Natural killer cell (primary cell): Measurements from ENCODE around the gene KLHL15. TPM values are rescaled to one million over a fixed set of nuclear protein-coding genes. Genes with fewer than 3 reads are reported as not detected.

Source experiments
- ATAC-seq, 3 donors: fragments of 150-1000 bp in 2 of 3; fragments of 200-7000 bp in 1 of 3; cut with Tn5 transposase; 1 replicate in 1 of 3; 2 replicates in 2 of 3; pipeline ENCODE4 v1.10.0; 2021; ENCODE audit warnings: mild to moderate bottlenecking in 2 of 3, moderate library complexity in 2 of 3
- DNase-seq, 2 donors: peaks; one replicate each; pipeline versions ENCODE4 v3.0.0 to v3.0.0-alpha.2; 2013 to 2021; ENCODE audit warnings: mixed read lengths in 1 of 2
- H3K27ac ChIP-seq: one replicate; pipeline ENCODE4 v1.5.1; 2013; ENCODE audit warnings: mild to moderate bottlenecking, low read length
- H3K27me3 ChIP-seq: one replicate; pipeline ENCODE4 v1.6.1; 2013; ENCODE audit warnings: low read length; ENCODE audit not compliant: control insufficient read depth, insufficient read depth
- H3K36me3 ChIP-seq: one replicate; pipeline ENCODE4 v1.6.1; 2013; ENCODE audit warnings: low read length; ENCODE audit not compliant: control insufficient read depth, insufficient read depth
- H3K4me1 ChIP-seq: one replicate; pipeline ENCODE4 v1.6.1; 2013; ENCODE audit warnings: low read length; ENCODE audit not compliant: control insufficient read depth, insufficient read depth
- H3K4me3 ChIP-seq: one replicate; pipeline ENCODE4 v1.5.1; 2013; ENCODE audit warnings: low read length
- H3K9me3 ChIP-seq: one replicate; pipeline ENCODE4 v1.6.1; 2013; ENCODE audit warnings: low read length; ENCODE audit not compliant: control insufficient read depth, insufficient read depth
- H3K27ac Mint-ChIP-seq, 2 donors: one replicate each; pipeline ENCODE4 v1.8.0; 2022; ENCODE audit warnings: mild to moderate bottlenecking in 2 of 2, mixed read lengths in 2 of 2, moderate library complexity in 1 of 2
- H3K27me3 Mint-ChIP-seq, 2 donors: one replicate each; pipeline ENCODE4 v1.8.0; 2022; ENCODE audit warnings: low read depth in 2 of 2, mixed read lengths in 2 of 2
- H3K36me3 Mint-ChIP-seq: one replicate; pipeline ENCODE4 v1.8.0; 2022; ENCODE audit warnings: mixed read lengths
- H3K4me1 Mint-ChIP-seq, 2 donors: one replicate each; pipeline ENCODE4 v1.8.0; 2022; ENCODE audit warnings: mixed read lengths in 2 of 2
- H3K4me3 Mint-ChIP-seq: one replicate; pipeline ENCODE4 v1.8.0; 2022; ENCODE audit warnings: mild to moderate bottlenecking, moderate library complexity, mixed read lengths
- H3K9me3 Mint-ChIP-seq, 2 donors: one replicate each; pipeline ENCODE4 v1.8.0; 2022; ENCODE audit warnings: mixed read lengths in 2 of 2
- WGBS: methylation state at CpG from one replicate; pipeline ENCODE4 v1.1.7; 2013; ENCODE audit warnings: missing lambda C conversion rate; ENCODE audit not compliant: insufficient coverage; 5-methylcytosine and 5-hydroxymethylcytosine counted together
- intact Hi-C: fragments of 100-400 bp; cut with micrococcal nuclease; formaldehyde crosslinking; loops from one replicate; pipeline ENCODE4 v1.14.2; 2022
- total RNA-seq, 4 donors: library from RNA; stranded (reverse); fragments of 120-200 nt in 1 of 4; gene quantifications; one replicate each; pipeline versions ENCODE4 v1.2.3 to v1.2.4, GENCODE V29; 2013 to 2022
- TF ChIP-seq, protein P1 (sequence below): fragments of 200-600 bp; IDR thresholded peaks from one replicate; pipeline ENCODE4 v1.8.0; 2022; ENCODE audit warnings: antibody characterized with exemption

KLHL15 gene
- total RNA-seq, 3 donors from 2014 or later (not counting 1 experiment from before 2014, with no cell fraction given) = 17.5 to 29.2 (median 18.6) TPM

DNA sequence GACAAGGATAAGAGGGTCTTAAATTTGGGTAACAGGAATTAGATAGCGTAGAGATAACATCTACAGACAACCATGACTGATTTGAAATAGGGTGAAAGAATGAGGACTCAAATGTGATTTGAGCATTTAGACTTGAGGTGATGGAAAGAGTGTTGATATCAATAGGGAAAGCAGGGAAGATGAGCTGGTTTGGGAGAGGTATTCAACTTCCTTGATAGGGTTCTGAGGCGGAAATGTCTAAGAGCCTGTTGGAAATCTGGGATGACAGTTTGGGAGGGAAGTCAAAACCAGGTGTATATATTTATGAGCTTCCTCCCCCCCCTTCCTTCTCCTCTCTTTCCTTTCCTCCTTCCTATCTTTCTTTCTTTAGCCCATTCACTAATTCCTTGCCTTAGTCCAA lies 36.5 kb downstream of the KLHL15 start:
- Histone ChIP-seq H3K9me3 (no peaks in the 10 kb centered on the region), H3K36me3 (peaks cover 13% of the 10 kb centered on the region), H3K4me1 (no peaks in the 10 kb centered on the region), H3K27me3 (no peaks in the 10 kb centered on the region), H3K4me3 (no peak overlapping the region), H3K27ac (no peak overlapping the region)
- no peaks in the 10 kb centered on the region for H3K27me3 Mint-ChIP-seq
- peak overlapping the region in 1 of 2 donors; percentile 21 for H3K27ac Mint-ChIP-seq
- H3K9me3 Mint-ChIP-seq = no peaks in the 10 kb centered on the region
- intact Hi-C loops = no loop called here
- DNase-seq = no peak
- H3K4me1 Mint-ChIP-seq = peaks cover 0 to 12% of the 10 kb centered on the region in 2 donors
- no peaks in the 10 kb centered on the region for H3K36me3 Mint-ChIP-seq
- H3K4me3 Mint-ChIP-seq = no peak overlapping the region
- no peak for ATAC-seq
- WGBS = 88% methylated on average over 1 of the region's 2 CpGs
- TF ChIP-seq, protein P1, sequence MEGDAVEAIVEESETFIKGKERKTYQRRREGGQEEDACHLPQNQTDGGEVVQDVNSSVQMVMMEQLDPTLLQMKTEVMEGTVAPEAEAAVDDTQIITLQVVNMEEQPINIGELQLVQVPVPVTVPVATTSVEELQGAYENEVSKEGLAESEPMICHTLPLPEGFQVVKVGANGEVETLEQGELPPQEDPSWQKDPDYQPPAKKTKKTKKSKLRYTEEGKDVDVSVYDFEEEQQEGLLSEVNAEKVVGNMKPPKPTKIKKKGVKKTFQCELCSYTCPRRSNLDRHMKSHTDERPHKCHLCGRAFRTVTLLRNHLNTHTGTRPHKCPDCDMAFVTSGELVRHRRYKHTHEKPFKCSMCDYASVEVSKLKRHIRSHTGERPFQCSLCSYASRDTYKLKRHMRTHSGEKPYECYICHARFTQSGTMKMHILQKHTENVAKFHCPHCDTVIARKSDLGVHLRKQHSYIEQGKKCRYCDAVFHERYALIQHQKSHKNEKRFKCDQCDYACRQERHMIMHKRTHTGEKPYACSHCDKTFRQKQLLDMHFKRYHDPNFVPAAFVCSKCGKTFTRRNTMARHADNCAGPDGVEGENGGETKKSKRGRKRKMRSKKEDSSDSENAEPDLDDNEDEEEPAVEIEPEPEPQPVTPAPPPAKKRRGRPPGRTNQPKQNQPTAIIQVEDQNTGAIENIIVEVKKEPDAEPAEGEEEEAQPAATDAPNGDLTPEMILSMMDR = no peak

DNA sequence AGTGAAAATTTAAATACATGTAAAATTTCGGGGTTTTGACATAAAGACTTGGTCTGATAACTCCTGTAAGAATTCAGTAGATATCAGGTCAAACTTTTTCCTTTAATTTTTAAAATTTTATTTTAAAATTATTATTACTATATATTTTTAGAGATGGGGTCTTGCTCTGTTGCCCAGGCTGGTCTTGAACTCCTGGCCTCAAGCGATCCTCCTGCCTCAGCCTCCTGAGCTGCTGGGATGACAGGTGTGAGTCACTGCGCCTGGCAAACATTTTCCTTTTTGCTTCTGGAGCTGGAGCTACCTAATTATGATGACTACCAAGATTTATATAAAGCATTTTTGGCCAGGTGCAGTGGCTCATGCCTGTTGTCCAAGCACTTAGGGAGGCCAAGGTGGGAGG lies 37.3 kb downstream of the KLHL15 start:
- H3K27me3 ChIP-seq = no peaks in the 10 kb centered on the region

DNA sequence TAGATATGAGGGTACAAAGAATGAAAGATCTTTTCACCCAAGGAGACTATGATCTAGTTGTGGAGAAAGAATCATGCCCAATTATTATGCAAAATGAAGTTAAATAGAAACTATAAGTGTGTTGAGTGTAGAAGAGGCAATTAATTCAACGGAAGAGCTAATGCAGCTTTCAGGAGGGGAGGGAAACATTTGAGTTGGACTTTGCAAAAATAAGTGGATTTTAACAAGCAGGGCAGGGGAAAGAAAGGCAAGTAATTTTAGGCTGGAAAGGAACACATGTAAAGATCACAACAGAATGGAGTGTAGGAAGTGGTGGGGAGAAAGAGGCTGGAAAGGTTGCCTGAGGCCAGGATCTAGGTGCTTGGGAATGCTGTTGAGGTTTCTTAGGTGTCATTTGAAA lies 44.1 kb downstream of the KLHL15 start:
- Mint-ChIP-seq H3K36me3 (no peaks in the 10 kb centered on the region), H3K27ac (no peak overlapping the region), H3K9me3 (no peaks in the 10 kb centered on the region), H3K27me3 (peaks cover 0 to 8% of the 10 kb centered on the region in 2 donors), H3K4me1 (peaks cover 0 to 5% of the 10 kb centered on the region in 2 donors), H3K4me3 (no peak overlapping the region)
- H3K27me3 ChIP-seq = no peaks in the 10 kb centered on the region
- ATAC-seq = no peak
- TF ChIP-seq, protein P1 = no peak
- no peak overlapping the region for H3K27ac ChIP-seq
- no peaks in the 10 kb centered on the region for H3K4me1 ChIP-seq
- H3K4me3 ChIP-seq = no peak overlapping the region
- no peak for DNase-seq
- peaks cover 4% of the 10 kb centered on the region for H3K36me3 ChIP-seq
- intact Hi-C loops = no loop called here
- 100% methylated on average over 1 of the region's 1 CpG for WGBS
- no peaks in the 10 kb centered on the region for H3K9me3 ChIP-seq

More for the DNA sequence above, 37.3 kb downstream of the KLHL15 start:
- intact Hi-C loops = no loop called here
- H3K4me1 ChIP-seq = no peaks in the 10 kb centered on the region
- no peak overlapping the region for H3K4me3 Mint-ChIP-seq
- H3K27ac Mint-ChIP-seq = no peak overlapping the region
- TF ChIP-seq, protein P1 = no peak
- H3K36me3 Mint-ChIP-seq = no peaks in the 10 kb centered on the region
- no peaks in the 10 kb centered on the region for H3K27me3 Mint-ChIP-seq
- H3K9me3 Mint-ChIP-seq = no peaks in the 10 kb centered on the region
- H3K4me1 Mint-ChIP-seq = peaks cover 0 to 12% of the 10 kb centered on the region in 2 donors
- peaks cover 13% of the 10 kb centered on the region for H3K36me3 ChIP-seq
- H3K4me3 ChIP-seq = no peak overlapping the region
- ATAC-seq (no peak), DNase-seq (no peak)
- H3K9me3 ChIP-seq = no peaks in the 10 kb centered on the region
- WGBS = 100% methylated on average over 2 of the region's 3 CpGs
- H3K27ac ChIP-seq = no peak overlapping the region

DNA sequence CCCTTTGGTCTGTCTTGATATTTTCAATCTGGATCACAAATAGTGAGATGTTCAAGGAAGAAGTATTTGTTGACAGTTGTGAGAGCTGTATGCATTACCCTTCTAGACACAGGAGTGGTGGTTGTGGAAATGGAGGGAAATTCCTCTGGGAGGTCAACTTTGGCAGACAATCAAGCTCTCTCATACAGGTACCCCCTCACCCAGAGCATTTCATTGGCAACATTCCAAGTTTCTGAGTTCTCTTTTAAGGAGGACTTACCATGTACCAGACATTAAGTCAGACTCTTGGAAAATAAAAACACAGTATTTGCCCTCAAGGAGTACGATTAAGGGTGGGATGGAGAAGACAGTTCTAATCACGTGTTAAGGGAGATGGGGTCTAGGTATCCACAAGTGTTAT lies 45.3 kb downstream of the KLHL15 start:
- no peak for ATAC-seq
- Histone ChIP-seq H3K27me3 (no peaks in the 10 kb centered on the region), H3K4me3 (no peak overlapping the region), H3K4me1 (no peaks in the 10 kb centered on the region), H3K27ac (no peak overlapping the region), H3K36me3 (no peaks in the 10 kb centered on the region), H3K9me3 (no peaks in the 10 kb centered on the region)
- WGBS = 93% methylated on average over 2 of the region's 2 CpGs
- TF ChIP-seq, protein P1 = no peak
- Mint-ChIP-seq H3K27me3 (peaks cover 0 to 8% of the 10 kb centered on the region in 2 donors), H3K4me3 (no peak overlapping the region), H3K36me3 (no peaks in the 10 kb centered on the region), H3K4me1 (peaks cover 0 to 5% of the 10 kb centered on the region in 2 donors), H3K9me3 (no peaks in the 10 kb centered on the region), H3K27ac (peak overlapping the region in 1 of 2 donors; percentile 71)
- intact Hi-C loops = no loop called here
- no peak for DNase-seq
